Smooth muscle cell of the pulmonary artery (primary cell): ENCODE measurements around the gene SUSD1. TPM values are rescaled to one million over a fixed set of nuclear protein-coding genes. Genes with fewer than 3 reads are reported as not detected.

Experiments used
- total RNA-seq: library from RNA; depleted of rRNA; stranded (reverse); fragments of >200 nt; gene quantifications from 2 replicates; pipeline ENCODE4 v1.2.3, GENCODE V29; 2014

The SUSD1 gene
- 31.6 and 38.0 TPM in 2 replicates for total RNA-seq

GRCh38 chr9:112174965-112175795, at the start of gene SUSD1:
Gene SUSD1, minus strand, starts transcription at chr9:112175297. Its CDS starts 62 bp downstream, at chr9:112175235.

Other genes with a start within 250 kb of the SUSD1 start
- 25.3 and 31.6 TPM in 2 replicates for gene PTBP3, start 158.3 kb upstream of the SUSD1 start, total RNA-seq
- 31.3 and 41.8 TPM in 2 replicates for gene HSDL2, start 204.8 kb upstream of the SUSD1 start, total RNA-seq